Muscle layer of colon (tissue), 2 donors: ENCODE data around the gene ARHGAP31.

Source experiments
- H3K27ac ChIP-seq: one replicate; pipeline ENCODE4 v1.7.0; 2013; ENCODE audit warnings: low read depth, mild to moderate bottlenecking, low read length, moderate library complexity
- H3K27me3 ChIP-seq, 2 donors: one replicate each; pipeline ENCODE4 v1.7.0; 2013; ENCODE audit warnings: low read length in 2 of 2, mild to moderate bottlenecking in 2 of 2; ENCODE audit not compliant: insufficient read depth in 2 of 2, control insufficient read depth in 1 of 2
- H3K36me3 ChIP-seq: one replicate; pipeline ENCODE4 v1.7.0; 2013; ENCODE audit warnings: mild to moderate bottlenecking, low read length; ENCODE audit not compliant: insufficient read depth
- H3K4me1 ChIP-seq: one replicate; pipeline ENCODE4 v1.7.0; 2013; ENCODE audit warnings: mild to moderate bottlenecking, low read length; ENCODE audit not compliant: insufficient read depth
- H3K4me3 ChIP-seq, 2 donors: one replicate each; pipeline ENCODE4 v1.7.0; 2013; ENCODE audit warnings: low read length in 2 of 2, low read depth in 1 of 2, mild to moderate bottlenecking in 1 of 2, moderate library complexity in 1 of 2
- H3K9ac ChIP-seq: one replicate; pipeline ENCODE4 v1.7.0; 2013; ENCODE audit warnings: low read length
- H3K9me3 ChIP-seq: one replicate; pipeline ENCODE4 v1.7.0; 2013; ENCODE audit warnings: mild to moderate bottlenecking, low read length
- donor health status: abdominal sarcoma.
- donor health status: Adenocarcinoma of cecum.

Gene ARHGAP31

GRCh38 chr3:119433613-119434325, 139.6 kb downstream of the ARHGAP31 start:
- Histone ChIP-seq H3K4me1 (no peaks in the 10 kb centered on the region), H3K27me3 (no peaks in the 10 kb centered on the region), H3K9ac (no peak overlapping the region), H3K27ac (no peak overlapping the region), H3K4me3 (no peak overlapping the region), H3K9me3 (peaks cover 2% of the 10 kb centered on the region), H3K36me3 (peaks cover 65% of the 10 kb centered on the region)

GRCh38 chr3:119434703-119435102, 140.5 kb downstream of the ARHGAP31 start:
- peaks cover 59% of the 10 kb centered on the region for H3K36me3 ChIP-seq

GRCh38 chr3:119436977-119437376, 142.8 kb downstream of the ARHGAP31 start:
- Histone ChIP-seq H3K27me3 (no peaks in the 10 kb centered on the region), H3K4me1 (no peaks in the 10 kb centered on the region), H3K36me3 (peaks cover 51% of the 10 kb centered on the region), H3K4me3 (no peak overlapping the region), H3K9me3 (no peaks in the 10 kb centered on the region), H3K9ac (no peak overlapping the region), H3K27ac (no peak overlapping the region)

More at GRCh38 chr3:119434703-119435102, 140.5 kb downstream of the ARHGAP31 start:
- H3K4me3 ChIP-seq: no peak overlapping the region
- H3K9me3 ChIP-seq: no peaks in the 10 kb centered on the region
- H3K27me3 ChIP-seq: no peaks in the 10 kb centered on the region
- H3K27ac ChIP-seq: no peak overlapping the region
- H3K9ac ChIP-seq: no peak overlapping the region
- H3K4me1 ChIP-seq: no peaks in the 10 kb centered on the region

GRCh38 chr3:119437691-119438258, 143.6 kb downstream of the ARHGAP31 start:
- H3K9me3 ChIP-seq: no peaks in the 10 kb centered on the region
- no peak overlapping the region for H3K9ac ChIP-seq
- H3K4me1 ChIP-seq: no peaks in the 10 kb centered on the region
- no peak overlapping the region for H3K27ac ChIP-seq
- H3K27me3 ChIP-seq: no peaks in the 10 kb centered on the region
- H3K4me3 ChIP-seq: no peak overlapping the region
- peaks cover 51% of the 10 kb centered on the region for H3K36me3 ChIP-seq

- no peak overlapping the region for H3K4me3 ChIP-seq
- no peak overlapping the region for H3K27ac ChIP-seq
- peaks cover 23% of the 10 kb centered on the region for H3K36me3 ChIP-seq
Observed at GRCh38 chr3:119443179-119443578, 149.0 kb downstream of the ARHGAP31 start.

GRCh38 chr3:119444590-119444989, 150.4 kb downstream of the ARHGAP31 start:
- H3K4me1 ChIP-seq: no peaks in the 10 kb centered on the region
- no peak overlapping the region for H3K4me3 ChIP-seq
- no peak overlapping the region for H3K9ac ChIP-seq
- H3K36me3 ChIP-seq: peaks cover 27% of the 10 kb centered on the region
- no peak overlapping the region for H3K27ac ChIP-seq
- H3K9me3 ChIP-seq: no peaks in the 10 kb centered on the region
- H3K27me3 ChIP-seq: no peaks in the 10 kb centered on the region

More at GRCh38 chr3:119443179-119443578, 149.0 kb downstream of the ARHGAP31 start:
- Histone ChIP-seq H3K9me3 (no peaks in the 10 kb centered on the region), H3K4me1 (no peaks in the 10 kb centered on the region), H3K27me3 (no peaks in the 10 kb centered on the region), H3K9ac (no peak overlapping the region)

GRCh38 chr3:119453822-119454221, 159.6 kb downstream of the ARHGAP31 start:
- Histone ChIP-seq H3K27ac (no peak overlapping the region), H3K9me3 (no peaks in the 10 kb centered on the region), H3K36me3 (peaks cover 68% of the 10 kb centered on the region), H3K4me1 (no peaks in the 10 kb centered on the region), H3K9ac (no peak overlapping the region), H3K4me3 (no peak overlapping the region), H3K27me3 (no peaks in the 10 kb centered on the region)

- Histone ChIP-seq H3K4me1 (no peaks in the 10 kb centered on the region), H3K27me3 (no peaks in the 10 kb centered on the region), H3K27ac (no peak overlapping the region), H3K9me3 (no peaks in the 10 kb centered on the region), H3K4me3 (no peak overlapping the region), H3K36me3 (peaks cover 58% of the 10 kb centered on the region), H3K9ac (no peak overlapping the region)
Observed at GRCh38 chr3:119456469-119456868, 162.3 kb downstream of the ARHGAP31 start.

GRCh38 chr3:119457246-119457645, 163.1 kb downstream of the ARHGAP31 start:
- H3K27me3 ChIP-seq: no peaks in the 10 kb centered on the region
- peaks cover 53% of the 10 kb centered on the region for H3K36me3 ChIP-seq
- peaks cover 5% of the 10 kb centered on the region for H3K4me1 ChIP-seq
- H3K9ac ChIP-seq: no peak overlapping the region
- H3K4me3 ChIP-seq: no peak overlapping the region
- no peak overlapping the region for H3K27ac ChIP-seq
- no peaks in the 10 kb centered on the region for H3K9me3 ChIP-seq

- Histone ChIP-seq H3K27ac (peak within 1 kb of the TSS; percentile 59), H3K36me3 (peaks cover 6% of the 10 kb centered on the region), H3K9me3 (no peaks in the 10 kb centered on the region), H3K4me3 (peak within 1 kb of the TSS; percentile 60 to 89), H3K9ac (peak within 1 kb of the TSS; percentile 77), H3K4me1 (peaks cover 16% of the 10 kb centered on the region), H3K27me3 (no peaks in the 10 kb centered on the region)
Observed at GRCh38 chr3:119463171-119464169, 169.3 kb downstream of the ARHGAP31 start, which contains the start of gene TMEM39A. TMEM39A (minus strand) TSS chr3:119463615; CDS start chr3:119462074, 1,541 bp downstream.

GRCh38 chr3:119468041-119468440, 173.9 kb downstream of the ARHGAP31 start:
- H3K4me1 ChIP-seq: peaks cover 23% of the 10 kb centered on the region
- no peak overlapping the region for H3K9ac ChIP-seq
- no peaks in the 10 kb centered on the region for H3K9me3 ChIP-seq
- H3K27me3 ChIP-seq: no peaks in the 10 kb centered on the region
- peak overlapping the region in 1 of 2 donors; percentile 98 for H3K4me3 ChIP-seq
- no peak overlapping the region for H3K27ac ChIP-seq
- peaks cover 7% of the 10 kb centered on the region for H3K36me3 ChIP-seq
